Non-pigmented ciliary epithelial cell (primary cell): ENCODE data around the gene PITX1.

ENCODE experiments used
- DNase-seq: peaks from one replicate; pipeline ENCODE4 v3.0.0-alpha.2; 2010; ENCODE audit warnings: low read depth

PITX1 gene

GRCh38 chr5:135029477-135030122, 4.4 kb downstream of the PITX1 start:
- no peak for DNase-seq

DNA sequence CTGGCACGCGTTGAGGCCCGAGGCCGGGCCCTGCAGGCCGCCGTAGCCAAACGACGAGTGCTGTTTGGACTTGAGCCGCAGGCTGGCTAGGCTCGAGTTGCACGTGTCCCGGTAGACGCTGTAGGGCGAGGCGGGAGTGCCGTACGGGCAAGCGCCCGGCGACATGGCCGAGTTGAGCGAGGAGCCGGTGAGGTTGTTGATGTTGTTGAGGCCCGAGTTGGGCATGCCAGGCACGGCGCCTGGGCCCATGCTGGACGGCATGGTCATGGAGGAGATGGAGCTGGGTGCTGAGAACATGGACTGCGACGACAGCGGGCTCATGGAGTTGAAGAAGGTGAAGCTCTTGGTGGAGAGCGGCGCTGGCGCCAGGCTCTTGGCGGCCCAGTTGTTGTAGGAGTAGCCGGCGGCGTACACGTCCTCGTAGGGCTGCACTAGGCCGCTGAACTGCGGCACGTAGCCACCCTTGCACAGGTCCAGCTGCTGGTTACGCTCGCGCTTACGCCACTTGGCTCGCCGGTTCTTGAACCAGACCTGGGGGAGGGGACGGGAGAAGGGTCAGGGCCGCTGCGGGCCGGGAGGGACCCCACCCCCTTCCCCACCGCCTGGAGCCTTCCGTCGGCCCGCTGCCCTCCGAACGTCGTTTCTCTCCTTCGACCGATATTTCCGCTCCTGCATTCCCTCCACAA, 5.1 kb downstream of the PITX1 start:
- DNase-seq, result no peak

DNA sequence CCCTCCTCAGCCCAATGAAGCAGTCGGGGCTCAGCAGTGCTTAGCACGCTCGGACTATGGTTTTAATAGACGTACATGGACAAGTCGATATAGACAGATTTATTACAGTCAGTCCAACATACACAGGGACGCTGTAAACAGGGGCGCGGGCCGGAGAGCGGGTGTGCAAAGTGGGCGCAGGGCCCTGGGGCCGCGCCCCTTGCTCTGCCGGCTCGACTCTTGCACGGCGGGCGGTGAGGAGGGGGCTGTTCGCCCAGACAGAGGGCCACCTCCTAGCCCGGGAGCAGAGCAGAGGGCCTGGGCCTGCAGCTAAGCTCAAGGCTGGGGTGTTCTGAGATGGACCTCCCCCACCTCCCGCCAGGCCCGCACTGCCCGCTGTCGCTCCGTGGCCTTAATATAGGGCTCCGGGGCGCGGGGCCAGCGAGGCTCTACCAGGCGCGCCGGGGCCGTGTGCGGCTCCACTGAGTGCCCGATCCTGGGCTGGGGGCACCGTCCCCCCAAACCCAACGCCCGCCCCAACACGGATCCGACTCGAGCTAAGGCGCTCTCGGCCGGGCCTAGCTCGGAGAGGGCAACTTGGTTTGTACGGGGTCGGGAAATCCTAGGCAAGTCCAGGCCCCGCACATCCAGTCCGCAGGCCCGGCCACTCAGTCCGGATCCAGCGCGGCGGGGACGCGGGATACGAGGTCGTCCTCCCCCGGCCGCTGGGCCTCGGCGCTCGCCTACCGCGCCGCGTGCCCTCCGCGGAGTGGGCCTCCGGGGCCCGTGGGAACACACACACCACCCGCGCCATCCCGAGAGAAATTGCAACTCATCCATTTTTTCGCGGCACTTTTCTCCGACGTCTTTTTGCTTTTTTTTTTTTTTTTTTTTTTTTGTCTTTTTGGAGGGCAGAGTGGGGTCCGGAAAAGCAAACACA, 6.1 kb downstream of the PITX1 start:
- DNase-seq, result no peak

GRCh38 chr5:135027266-135027696, 6.7 kb downstream of the PITX1 start:
- DNase-seq, result no peak

- DNase-seq, result no peak
Measured at GRCh38 chr5:135026645-135027265, 7.3 kb downstream of the PITX1 start.

GRCh38 chr5:135025730-135026644, 8.0 kb downstream of the PITX1 start:
- DNase-seq, result no peak

DNA sequence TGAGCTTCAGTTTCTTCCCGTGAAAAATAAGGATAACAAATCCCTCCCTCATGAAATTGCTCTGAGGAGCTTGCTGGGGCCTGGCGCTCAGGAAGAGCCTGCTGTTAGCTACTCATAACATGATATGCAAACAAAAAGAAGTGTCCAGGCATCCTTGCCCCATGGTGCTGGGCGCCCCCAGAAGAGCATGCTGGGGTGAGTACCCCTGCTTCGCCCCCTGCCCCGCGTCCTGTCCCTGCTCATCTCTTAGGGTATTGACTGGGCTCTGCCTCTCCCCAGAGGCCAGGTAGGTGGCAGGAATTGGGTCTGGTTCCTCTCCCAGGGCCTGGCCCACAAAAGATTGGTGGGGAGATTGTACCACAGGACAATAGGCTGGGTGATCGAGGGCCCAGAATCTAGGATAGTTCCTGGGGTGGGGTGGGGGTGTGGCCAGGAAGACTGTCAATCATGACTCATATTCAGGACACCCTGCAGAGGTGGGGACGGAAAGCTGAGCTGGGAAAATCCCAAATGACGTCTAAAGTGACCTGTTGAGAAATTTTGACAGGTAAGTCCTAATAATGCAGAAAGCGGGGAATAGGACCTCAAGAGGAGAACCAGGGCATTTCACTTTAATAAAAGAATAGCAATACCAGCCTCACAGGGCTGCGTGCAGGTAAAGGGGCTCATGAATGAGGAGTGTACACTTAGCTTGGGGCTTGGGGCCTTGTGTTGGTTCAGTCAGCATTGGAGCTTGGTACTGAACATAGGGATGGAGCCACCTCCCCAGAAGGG, 8.9 kb downstream of the PITX1 start:
- no peak for DNase-seq

DNA sequence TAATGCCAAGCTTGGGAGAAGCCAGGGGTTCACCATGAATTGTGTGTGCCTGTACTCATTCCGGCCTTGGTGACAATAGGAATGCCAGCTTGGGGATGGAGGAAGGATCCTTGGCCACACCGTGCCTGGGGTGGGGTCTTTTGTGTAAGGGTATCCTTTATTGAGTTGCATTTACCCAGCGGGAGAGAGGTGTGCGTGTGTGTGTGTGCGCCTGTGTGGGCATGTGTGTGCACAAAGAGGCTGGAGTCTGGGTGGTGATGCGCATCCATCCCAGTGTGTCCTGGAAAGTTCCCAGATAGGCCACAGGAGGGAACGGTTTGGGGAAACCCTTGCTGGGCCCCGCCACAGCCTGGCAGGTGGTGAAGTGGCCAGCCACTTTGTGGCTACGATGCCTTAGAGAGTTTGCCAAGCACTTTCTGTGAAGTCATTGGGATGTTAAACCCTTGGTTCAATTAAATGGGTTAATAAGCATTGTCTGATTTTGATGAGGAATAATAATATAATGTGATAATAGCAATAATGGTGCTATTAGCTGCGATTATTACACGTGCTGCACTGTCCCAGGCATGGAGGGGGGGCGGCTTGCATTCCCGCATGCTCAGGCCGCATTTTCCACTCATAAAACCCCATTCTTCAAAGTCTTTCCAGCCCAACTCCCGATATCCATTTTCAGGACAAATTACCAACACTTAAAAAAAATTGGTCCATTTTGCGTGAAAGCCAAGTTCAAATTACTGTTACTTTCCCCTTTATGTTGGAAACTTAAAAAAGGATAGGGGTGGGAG, 13.7 kb downstream of the PITX1 start:
- no peak for DNase-seq

DNA sequence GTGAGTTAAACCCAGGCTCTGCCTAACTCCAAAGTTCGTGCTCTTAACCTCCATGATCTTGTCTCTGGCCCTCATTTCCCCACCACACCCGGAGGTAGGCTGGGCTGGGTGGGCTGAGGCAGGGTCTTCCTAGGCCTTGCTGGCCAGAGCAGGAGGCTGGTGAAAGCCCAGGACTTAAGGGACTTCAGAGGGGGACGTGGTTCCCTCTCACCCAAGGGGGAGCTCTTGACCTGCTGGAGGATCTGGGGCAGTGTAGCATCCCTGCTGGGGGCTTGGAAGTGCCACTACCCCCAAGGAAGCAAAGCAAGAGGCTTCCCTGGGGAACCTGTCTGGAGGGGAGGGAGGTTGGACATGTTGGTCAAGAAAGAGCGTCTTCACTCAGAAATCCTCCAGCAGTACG, 14.7 kb downstream of the PITX1 start:
- DNase-seq, result no peak

DNA sequence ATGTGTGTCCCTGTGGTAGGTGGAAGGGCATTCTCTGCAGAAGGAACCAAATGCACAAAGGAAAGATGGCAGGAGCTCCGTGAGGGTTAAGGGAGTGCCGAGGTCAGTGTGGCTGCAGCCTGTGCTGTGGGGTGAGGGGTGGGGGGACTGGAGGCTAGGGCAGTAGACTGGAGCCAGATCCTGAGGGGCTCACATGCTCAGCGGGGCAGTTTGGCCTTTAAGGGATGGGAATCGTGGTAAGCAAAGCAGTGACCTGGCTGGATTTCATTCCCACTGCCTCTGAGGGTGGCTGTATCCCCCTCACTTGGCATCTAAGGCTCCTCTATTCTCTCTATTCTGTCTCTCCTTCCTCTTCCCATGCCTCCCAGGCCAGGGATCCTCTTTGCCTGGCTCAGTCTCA, 15.6 kb downstream of the PITX1 start:
- no peak for DNase-seq

GRCh38 chr5:135016861-135017290, 17.2 kb downstream of the PITX1 start:
- DNase-seq, result no peak

DNA sequence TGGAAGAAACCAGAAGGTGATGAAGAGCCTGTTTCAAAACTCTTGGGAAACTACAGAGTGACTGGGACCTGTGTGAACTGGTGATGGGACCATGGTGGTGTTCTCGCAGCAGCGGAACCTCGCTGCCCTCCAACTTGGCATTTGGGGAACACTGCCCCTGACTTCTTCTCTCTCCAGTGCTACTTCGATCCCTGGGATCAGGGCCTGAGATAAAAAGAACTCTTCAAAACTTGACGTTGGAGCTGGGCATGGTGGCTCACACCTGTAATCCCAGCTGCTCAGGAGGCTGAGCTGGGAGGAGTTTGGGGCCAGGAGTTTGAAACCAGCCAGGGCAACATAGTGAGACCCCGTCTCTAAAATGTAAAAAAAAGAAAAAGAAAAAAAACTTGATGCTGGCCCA, 18.1 kb downstream of the PITX1 start:
- DNase-seq, result no peak

DNA sequence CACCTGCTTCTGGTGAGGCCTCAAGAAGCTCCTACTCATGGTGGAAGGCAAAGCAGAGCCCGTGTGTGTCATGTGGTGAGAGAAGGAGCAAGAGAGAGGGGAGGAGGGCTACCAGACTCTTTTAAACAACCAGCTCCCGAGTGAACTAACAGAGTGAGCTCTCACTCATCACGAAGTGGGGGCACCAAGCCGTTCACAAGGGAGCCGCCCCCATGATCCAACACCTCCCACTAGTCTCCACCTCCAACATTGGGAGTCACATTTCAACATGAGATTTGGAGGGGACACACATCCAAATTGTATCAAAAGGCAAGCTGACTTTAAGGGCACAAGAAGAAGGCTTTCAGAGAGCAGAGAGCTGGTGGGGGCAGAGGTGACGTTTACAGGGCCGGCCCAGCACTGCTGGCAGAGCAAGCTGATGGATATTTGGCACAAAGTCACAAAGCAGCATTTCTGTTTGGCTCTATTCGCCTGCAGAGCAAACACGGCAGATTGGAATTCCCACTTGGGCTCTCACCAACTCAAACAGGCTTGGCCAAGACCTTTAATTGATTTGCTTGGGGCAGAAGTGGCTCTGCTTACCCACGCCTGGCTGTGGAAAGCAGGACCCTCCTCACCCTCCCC, 20.0 kb downstream of the PITX1 start:
- DNase-seq, result no peak

DNA sequence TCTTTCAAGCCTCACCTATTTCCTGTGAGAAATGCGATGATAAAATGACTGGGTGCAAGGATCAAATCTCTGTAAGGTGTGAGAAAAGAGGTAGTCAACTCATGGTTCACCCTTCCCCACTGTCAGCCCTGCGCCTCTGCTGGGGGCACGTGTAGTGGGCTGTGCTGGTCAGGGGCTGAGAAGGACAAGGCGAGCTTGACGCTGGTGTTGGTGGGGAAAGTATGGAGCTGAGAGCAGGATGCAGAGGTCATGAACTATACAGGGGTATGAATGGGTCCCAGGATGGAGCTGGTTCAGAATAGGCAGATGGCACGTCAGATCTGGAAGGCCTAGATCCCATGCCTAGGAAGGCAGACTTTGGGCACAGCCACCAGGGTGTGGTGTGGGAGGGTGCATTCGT, 20.6 kb downstream of the PITX1 start:
- DNase-seq, result no peak

DNA sequence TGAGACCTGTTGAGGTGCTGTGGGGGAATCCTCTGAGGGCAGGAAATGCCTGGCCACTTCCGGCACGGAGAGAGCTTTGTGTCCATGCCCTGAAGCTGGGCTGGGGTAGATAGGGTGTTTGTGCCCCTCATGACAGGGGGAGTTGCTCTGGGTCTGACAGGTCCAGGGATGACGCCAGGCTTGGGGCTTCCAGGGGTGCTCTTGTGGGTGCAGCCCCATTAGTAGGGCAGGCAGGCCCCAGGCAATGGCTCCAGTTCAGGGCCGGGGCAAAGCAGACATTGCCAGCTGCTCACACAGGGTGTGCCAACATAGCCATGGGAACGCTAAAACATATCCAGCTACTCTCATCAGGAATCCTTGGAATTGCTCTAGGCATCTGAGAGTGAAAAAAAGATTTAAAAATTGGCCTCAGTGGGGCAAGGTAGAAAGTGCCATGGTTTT, 21.1 kb downstream of the PITX1 start:
- no peak for DNase-seq

GRCh38 chr5:135012033-135012588, 21.9 kb downstream of the PITX1 start:
- DNase-seq, result no peak

DNA sequence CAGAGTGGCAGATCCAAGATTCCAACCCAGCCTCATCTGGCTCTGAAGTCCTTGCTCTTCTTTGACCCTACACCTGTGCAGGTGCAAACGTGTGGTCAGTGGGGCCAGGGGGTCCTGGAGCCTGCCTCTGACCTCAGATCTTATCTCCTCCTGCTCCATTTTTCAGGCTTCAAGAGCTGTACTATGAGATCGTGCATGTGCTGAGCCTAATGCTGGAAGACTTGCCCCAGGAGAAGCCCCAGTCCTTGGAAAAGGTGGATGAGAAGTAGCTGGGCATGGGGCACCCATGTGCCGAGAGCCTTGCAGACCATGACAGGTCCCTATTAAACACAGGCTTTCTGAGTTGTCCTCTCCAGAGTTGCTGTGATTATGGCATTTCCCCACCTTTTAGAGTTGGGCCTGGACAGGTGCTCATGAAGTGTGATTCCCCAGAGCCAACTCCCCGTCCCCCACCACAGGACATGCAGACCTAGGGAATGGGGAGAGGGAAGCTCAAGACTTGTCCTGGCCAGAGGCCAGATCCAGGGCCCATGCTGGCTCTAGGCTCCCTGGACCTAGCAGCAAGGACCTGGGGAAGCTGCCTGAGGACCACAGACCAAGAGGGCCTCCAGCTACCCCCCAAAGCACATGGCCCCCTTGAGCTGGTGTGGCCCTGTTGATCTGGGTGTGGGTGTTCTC, 22.5 kb downstream of the PITX1 start:
- DNase-seq, result no peak
